DMS114 treated with DMSO at 0.1 percent for 48 hours (cell line): ENCODE data around the gene LRRC61.
"Not testable (repeated sequence)": the region's sequence is repeated elsewhere in the genome, so short reads cannot be mapped to it uniquely, and the experiment has no call there.

Experiments used
- DNase-seq: peaks from one replicate; lab custom pipeline; 2025; ENCODE audit not compliant: unreplicated experiment; lab: John Stamatoyannopoulos, UW

LRRC61 gene, protein sequence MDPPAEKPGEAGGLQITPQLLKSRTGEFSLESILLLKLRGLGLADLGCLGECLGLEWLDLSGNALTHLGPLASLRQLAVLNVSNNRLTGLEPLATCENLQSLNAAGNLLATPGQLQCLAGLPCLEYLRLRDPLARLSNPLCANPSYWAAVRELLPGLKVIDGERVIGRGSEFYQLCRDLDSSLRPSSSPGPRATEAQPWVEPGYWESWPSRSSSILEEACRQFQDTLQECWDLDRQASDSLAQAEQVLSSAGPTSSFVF

DNA sequence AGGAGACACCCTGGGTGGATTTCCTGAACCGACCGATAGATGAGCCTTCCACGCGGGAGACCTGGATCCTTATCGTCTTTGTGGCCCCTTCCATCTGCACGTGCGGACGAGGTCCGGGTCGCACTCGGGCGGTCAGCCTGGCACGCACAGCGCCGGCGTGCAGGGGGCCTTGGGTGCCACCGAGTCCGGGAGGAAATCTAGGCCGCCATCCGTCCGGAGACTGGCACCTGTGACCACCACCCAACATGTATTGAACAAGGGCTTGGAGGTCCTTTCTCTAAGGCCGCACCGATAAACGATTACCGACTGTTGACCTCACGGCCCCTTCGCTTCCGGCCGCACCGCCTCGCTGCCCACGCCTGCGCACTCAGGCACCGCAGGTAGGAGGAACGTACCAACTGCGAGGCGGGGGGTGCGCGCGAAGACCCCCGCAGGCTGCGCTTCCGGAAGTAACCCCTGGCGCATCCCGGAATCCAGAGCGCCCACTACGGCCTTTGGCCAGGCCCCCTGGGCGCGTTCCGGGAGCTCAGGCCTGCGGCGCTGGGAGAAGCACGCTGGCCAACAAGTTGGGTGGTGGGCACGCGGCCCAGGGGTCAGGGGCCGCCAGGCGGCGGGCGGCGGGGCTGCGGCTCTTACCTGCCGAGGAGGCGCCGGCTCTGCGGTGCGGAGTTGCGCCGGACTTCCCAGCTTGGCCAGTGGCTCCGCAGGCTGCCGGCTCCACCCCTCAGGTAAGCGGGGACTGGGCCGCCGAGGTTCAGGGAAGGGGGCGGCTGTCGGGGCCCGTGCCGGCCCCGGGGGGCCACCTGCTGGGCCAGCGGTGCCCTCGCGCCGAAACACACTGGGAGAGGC is at the start of gene LRRC61, which contains the start of gene ACTR3C:
TSS of gene LRRC61 (plus strand) at position 523 of the 849 bp plus-strand sequence. CDS start 13,507 bp downstream, outside the sequence.
TSS of gene ACTR3C (minus strand) at position 713 of the 849 bp plus-strand sequence. CDS start 28,249 bp downstream, outside the sequence.
- DNase-seq: no peak

DNA sequence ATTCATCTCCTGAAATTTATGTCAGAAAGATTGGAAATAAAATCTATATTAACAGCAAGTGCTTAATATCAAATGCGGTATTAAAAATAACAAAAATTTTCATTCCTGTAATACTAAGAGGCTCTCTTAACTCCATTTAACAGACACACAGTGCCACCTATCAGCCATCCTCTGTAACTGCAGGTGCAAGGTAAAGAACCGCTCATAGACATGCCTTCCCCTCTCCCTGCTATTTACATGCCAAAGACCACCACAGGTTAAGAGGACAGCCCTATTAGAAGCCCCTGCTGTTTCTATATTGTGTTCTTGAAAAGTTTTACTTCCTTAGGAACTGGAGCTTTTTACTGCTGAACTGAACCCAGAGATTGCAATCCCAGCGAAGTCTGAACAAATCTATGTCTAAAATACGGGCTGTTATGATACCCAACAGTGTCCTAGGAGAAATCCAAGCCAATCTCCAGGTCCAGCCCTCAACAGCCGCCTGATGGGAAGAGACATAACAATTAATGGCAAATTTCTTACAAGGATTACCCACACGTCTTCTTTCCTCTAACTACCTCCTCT is 46.9 kb upstream of the LRRC61 start:
- peak; percentile 21 for DNase-seq

DNA sequence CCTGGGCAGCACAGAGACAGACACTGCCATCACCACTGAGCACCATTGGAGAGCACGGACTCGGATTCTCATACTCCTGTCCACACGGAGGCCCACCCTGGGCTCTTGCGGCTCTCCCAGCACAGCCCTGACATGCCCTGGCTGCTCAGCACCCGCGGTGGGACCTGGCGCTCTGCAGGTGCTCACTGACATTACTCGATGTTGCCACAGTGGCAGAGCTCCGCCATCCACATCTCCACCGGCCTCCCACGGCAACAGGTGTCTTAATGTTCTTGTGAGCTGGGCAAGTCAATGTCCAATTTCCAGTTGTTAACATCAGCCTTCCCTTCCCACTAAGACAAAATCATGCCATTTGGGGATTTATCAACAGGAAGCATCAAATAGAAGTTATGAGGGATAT is 44.8 kb upstream of the LRRC61 start:
- DNase-seq: not testable (repeated sequence)

DNA sequence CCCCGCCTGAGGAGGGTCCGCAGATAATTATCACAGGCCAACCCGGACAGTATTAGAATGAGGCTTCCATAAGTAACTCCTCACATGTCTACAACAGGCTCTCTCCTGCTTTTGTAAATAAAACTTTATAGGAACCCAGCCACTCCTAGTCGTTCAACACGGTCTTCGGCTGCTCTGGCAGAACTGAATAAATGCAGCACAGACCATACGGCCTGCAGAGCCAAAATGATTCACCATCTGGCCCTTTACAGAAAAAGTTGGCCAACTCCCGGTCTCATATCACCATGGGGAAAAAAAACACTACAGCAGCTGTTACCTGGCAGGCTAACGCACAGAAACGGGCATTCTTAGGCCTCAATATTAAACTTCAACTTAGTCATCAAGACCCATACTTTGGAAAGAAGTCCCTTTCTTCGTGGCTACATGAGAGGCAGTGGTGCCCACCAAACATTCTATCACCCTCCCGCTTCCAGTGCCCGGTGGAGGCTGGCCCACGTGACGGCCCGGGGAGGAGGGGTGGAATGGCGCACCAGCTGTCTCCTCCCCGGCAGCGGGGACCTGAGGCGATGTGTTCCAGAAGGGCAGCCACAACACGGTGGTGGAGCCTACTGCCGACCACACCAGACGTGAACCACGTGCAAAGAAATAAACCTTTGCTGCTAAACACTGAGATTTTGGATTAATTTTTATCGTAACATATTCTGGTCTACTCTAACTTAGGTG is 41.3 kb upstream of the LRRC61 start:
- not testable (repeated sequence) for DNase-seq

GRCh38 chr7:150283111-150283510 is 40.0 kb upstream of the LRRC61 start:
- not testable (repeated sequence) for DNase-seq

DNA sequence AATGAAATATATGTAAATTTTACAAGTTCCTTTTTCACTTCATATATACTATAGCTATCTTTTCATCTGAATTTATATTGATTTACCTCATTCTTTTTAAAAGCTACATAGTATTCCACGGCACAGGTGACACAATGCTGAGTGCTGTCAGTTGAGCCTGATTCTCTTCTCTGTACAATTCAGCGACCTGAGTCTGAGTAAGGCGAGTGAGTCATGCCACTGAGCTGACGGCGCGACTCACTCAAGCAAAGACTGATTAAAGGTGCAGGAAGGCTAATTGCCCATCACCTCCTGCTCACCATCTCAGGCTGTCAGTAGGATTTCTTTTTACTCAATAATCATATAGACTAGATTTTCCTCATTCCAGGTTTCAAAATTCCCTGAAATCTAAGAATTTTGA is 39.5 kb upstream of the LRRC61 start:
- DNase-seq: not testable (repeated sequence)

DNA sequence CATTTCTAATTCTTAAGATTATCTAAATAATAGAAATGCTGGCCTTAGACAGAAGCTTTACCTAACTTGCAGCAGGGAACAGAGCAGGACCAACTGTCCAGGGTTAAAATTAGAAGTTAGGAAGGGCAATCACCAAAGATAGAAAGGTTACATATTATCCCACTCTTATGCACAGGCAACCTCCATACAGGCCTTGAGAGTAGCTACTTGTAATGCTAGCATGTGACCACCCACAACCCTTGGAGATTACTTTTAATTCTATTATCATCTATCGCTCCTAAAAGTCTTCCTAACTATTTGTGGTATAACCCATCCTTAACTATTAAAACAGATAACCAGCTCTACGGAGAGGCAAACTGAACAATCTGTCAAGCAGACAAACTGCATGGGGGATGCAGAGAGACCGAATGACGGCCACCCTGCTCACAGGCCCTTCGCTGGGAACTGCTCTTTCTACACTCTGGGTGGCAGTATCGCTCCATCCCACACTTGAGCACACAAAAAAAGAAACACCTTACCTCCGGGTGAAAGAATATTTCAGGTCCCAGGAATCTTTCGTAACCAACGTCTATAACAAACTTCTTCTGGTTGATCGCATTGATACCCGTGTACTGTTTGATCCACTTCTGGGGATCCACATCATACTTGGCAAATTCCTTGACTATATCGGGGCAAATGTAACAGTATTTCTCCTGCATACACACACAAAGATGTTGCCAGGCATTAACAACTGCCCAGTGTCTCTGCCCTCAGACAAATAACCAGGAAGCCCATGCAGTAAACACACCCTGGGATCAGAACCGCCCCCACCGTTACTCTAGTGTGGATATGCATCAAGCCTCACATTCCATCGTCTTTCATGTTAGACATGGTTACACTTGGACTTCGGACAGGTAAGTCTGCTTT is 37.1 kb upstream of the LRRC61 start:
- peak; percentile 37 for DNase-seq

- DNase-seq: not testable (repeated sequence)
Observed at GRCh38 chr7:150287815-150288214, 35.3 kb upstream of the LRRC61 start.

GRCh38 chr7:150288816-150289215 is 34.3 kb upstream of the LRRC61 start:
- not testable (repeated sequence) for DNase-seq

- not testable (repeated sequence) for DNase-seq
Observed at GRCh38 chr7:150290317-150290716, 32.8 kb upstream of the LRRC61 start.

GRCh38 chr7:150295027-150295426 is 28.1 kb upstream of the LRRC61 start:
- not testable (repeated sequence) for DNase-seq

- DNase-seq: not testable (repeated sequence)
Observed at GRCh38 chr7:150295614-150296013, 27.5 kb upstream of the LRRC61 start.

DNA sequence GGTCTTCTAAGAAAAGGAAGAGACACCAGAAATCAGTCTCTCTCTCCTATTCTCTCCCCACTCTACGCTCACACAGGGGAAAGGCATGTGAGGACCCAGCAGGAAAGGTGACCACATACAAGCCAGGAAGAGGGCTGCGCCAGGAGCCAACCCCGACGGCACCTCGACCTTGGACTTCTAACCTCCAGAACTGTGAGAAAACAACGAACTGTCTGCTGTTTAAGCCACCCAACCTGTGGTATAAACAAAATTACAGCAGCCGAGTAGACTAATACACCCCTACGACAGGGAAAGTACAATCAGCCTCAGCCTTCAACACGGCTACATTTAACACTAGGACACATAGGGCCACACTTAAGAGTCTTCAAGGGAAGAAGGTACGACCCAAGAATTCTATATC is 26.4 kb upstream of the LRRC61 start:
- not testable (repeated sequence) for DNase-seq

GRCh38 chr7:150297978-150298377 is 25.2 kb upstream of the LRRC61 start:
- not testable (repeated sequence) for DNase-seq

DNA sequence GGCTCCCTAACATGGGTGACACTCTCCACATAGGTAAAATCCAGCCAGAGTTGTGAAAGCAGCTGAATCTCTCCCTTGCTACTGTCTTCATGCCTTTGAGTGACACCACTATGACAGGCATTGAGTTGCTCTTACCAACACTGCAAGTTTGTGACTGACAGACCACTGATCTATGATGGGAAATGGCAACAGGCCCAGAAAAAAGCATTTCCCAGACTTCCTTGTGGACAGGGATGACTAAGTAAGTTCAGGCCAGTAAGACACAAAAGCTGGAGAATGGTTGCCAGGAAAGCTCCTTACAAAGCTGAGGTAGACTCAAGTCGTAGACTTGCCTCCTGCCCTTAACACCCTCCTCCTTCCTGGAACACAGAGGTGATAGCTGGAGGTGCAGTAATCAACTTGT is 20.2 kb upstream of the LRRC61 start:
- not testable (repeated sequence) for DNase-seq

- not testable (repeated sequence) for DNase-seq
Observed at GRCh38 chr7:150304499-150305258, 18.5 kb upstream of the LRRC61 start.

GRCh38 chr7:150305259-150305902 is 17.8 kb upstream of the LRRC61 start:
- DNase-seq: not testable (repeated sequence)

DNA sequence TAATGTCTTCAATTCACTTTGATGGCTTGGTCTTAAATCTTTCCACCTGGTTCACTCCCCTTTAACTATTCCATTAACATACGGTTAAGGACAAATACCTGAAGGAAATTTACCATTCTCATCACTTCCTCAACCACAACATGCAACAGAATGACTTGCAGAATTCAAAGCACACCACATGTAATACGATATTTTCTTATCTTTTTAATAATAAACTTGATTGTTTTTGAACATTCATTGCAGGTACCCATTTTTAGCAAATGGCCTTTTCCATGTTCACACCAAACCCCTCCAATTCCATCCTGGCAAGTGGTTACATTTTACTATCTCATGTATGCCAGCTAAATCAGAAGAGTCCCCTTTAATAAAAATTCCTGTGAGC is 17.3 kb upstream of the LRRC61 start:
- not testable (repeated sequence) for DNase-seq

GRCh38 chr7:150306377-150306776 is 16.8 kb upstream of the LRRC61 start:
- DNase-seq: not testable (repeated sequence)
